ENCODE data around the gene NSG1. TPM values are rescaled to one million over a fixed set of nuclear protein-coding genes. Genes with fewer than 3 reads are reported as not detected.

The NSG1 gene
- total and polyA plus RNA-seq, 2 of the 13 experiments (the other 11 are each of a cell fraction or from before 2014, with no cell fraction given): not detected

DNA sequence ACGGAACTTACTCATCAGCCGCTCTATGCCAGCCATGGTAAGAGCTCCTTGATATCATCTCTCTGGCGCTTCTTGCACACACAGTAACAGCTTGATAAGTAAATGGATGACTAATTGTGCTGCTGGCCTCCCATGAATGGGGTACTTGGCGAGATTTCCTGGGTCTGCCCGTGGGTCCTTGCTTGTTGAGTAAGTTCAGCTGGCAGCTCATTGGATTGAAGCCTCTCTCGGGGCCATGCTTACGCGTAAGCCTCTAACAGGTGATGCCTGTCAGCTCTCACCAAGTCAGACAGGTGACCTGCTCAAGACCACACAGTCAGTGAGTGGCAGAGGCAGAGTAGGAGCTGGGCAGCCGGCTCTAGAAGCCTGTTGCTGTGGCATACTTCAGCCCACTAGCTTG, 7.7 kb downstream of the NSG1 start (continued):
- no peak for TF ChIP-seq ZBTB4 (CRISPR knock-in tag; IDR thresholded peaks at IDR 0.05; ENCODE audit: borderline replicate concordance)
- no peak for TF ChIP-seq E2F2 (CRISPR knock-in tag; IDR thresholded peaks at IDR 0.05; ENCODE audit: borderline replicate concordance)
- no peak for TF ChIP-seq NR2F1 (CRISPR knock-in tag; IDR thresholded peaks at IDR 0.05)
- TF ChIP-seq ZNF230 (CRISPR knock-in tag; IDR thresholded peaks at IDR 0.05): no peak

DNA sequence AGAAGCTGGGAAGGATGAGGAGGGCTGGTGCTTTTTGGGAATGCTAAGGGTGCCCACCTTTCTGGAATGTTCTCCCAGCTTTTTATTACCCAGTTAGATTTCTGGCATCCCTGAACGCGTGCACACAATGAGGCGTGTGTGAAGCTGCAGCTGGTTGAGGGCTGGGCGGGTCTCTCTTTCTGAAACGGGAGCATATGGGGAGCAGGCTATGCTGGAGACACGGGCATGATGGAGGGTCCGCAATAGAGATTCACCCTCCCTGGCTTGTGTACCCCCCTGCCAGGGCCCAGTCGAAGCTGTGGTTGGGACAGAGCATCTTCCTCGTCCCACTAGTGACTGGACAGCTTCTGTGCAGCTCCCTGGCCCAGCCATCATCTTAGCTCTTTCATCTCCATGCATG, 8.5 kb downstream of the NSG1 start:
- intact Hi-C loops (cut with micrococcal nuclease; ENCODE audit: unreplicated experiment) (no loop called here), in situ Hi-C loops (cut with HindIII; ENCODE audit: extremely low pct_ligation_motif_present, low pct_unique_long_range_greater_than_20kb) (no loop called here)
- H3K4me1 ChIP-seq (ENCODE audit: insufficient read depth, low read length): peaks cover 11% of the 10 kb centered on the region; the same call in 1 of the 2 replicates
- ChIA-PET POLR2A (no interaction called here), CTCF (ENCODE audit: low intra/inter-chr PET ratio, low total read pairs) (no interaction called here)
- no peaks in the 10 kb centered on the region for H3K79me2 ChIP-seq (ENCODE audit: insufficient read depth, low read length)
- no peaks in the 10 kb centered on the region for H3K9me3 ChIP-seq (ENCODE audit: low read length)
- no peaks in the 10 kb centered on the region for H3K36me3 ChIP-seq (replicated peaks in 1 of 2; ENCODE audit: control insufficient read depth in 1 of 2, insufficient read depth in 2 of 2, low read length in 2 of 2)
- no peak for DNase-seq (ENCODE audit: low spot score)
- BruUV-seq (replicated peaks): no TSS peak
- no peaks in the 10 kb centered on the region for H4K20me1 ChIP-seq (ENCODE audit: insufficient read depth, low read length)
- H3K27ac ChIP-seq (ENCODE audit: extremely low read length, insufficient read depth, low read length): no peak overlapping the region
- peaks cover 3 to 72% of the 10 kb centered on the region in 2 experiments; a peak in 4 of 5 replicates for H3K27me3 ChIP-seq (ENCODE audit: control insufficient read depth in 1 of 2, insufficient read depth in 2 of 2, low read length in 2 of 2)
- H3K9ac ChIP-seq (ENCODE audit: insufficient read depth, low read depth, low read length): no peak overlapping the region
- TF ChIP-seq, protein P1, sequence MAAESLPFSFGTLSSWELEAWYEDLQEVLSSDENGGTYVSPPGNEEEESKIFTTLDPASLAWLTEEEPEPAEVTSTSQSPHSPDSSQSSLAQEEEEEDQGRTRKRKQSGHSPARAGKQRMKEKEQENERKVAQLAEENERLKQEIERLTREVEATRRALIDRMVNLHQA (CRISPR knock-in tag; IDR thresholded peaks at IDR 0.05): no peak
- TF ChIP-seq HOXD1 (CRISPR knock-in tag; IDR thresholded peaks at IDR 0.05) (no peak), SMARCC2 (IDR thresholded peaks at IDR 0.05) (no peak), HMG20B (CRISPR knock-in tag; conservative IDR thresholded peaks at IDR 0.05) (no peak), PAF1 (CRISPR knock-in tag; IDR thresholded peaks at IDR 0.05) (no peak), PLRG1 (conservative IDR thresholded peaks at IDR 0.05) (no peak), ZNF672 (CRISPR knock-in tag; IDR thresholded peaks at IDR 0.05) (no peak), FOXJ3 (CRISPR knock-in tag; IDR thresholded peaks at IDR 0.05; ENCODE audit: borderline replicate concordance) (no peak), ZNF552 (CRISPR knock-in tag; IDR thresholded peaks at IDR 0.05; ENCODE audit: borderline replicate concordance) (no peak)
- TF ChIP-seq, protein P2, sequence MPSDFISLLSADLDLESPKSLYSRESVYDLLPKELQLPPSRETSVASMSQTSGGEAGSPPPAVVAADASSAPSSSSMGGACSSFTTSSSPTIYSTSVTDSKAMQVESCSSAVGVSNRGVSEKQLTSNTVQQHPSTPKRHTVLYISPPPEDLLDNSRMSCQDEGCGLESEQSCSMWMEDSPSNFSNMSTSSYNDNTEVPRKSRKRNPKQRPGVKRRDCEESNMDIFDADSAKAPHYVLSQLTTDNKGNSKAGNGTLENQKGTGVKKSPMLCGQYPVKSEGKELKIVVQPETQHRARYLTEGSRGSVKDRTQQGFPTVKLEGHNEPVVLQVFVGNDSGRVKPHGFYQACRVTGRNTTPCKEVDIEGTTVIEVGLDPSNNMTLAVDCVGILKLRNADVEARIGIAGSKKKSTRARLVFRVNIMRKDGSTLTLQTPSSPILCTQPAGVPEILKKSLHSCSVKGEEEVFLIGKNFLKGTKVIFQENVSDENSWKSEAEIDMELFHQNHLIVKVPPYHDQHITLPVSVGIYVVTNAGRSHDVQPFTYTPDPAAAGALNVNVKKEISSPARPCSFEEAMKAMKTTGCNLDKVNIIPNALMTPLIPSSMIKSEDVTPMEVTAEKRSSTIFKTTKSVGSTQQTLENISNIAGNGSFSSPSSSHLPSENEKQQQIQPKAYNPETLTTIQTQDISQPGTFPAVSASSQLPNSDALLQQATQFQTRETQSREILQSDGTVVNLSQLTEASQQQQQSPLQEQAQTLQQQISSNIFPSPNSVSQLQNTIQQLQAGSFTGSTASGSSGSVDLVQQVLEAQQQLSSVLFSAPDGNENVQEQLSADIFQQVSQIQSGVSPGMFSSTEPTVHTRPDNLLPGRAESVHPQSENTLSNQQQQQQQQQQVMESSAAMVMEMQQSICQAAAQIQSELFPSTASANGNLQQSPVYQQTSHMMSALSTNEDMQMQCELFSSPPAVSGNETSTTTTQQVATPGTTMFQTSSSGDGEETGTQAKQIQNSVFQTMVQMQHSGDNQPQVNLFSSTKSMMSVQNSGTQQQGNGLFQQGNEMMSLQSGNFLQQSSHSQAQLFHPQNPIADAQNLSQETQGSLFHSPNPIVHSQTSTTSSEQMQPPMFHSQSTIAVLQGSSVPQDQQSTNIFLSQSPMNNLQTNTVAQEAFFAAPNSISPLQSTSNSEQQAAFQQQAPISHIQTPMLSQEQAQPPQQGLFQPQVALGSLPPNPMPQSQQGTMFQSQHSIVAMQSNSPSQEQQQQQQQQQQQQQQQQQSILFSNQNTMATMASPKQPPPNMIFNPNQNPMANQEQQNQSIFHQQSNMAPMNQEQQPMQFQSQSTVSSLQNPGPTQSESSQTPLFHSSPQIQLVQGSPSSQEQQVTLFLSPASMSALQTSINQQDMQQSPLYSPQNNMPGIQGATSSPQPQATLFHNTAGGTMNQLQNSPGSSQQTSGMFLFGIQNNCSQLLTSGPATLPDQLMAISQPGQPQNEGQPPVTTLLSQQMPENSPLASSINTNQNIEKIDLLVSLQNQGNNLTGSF (CRISPR knock-in tag; IDR thresholded peaks at IDR 0.05): no peak
- WGBS (ENCODE audit: low lambda C conversion rate): 55% methylated on average over 6 of the region's 9 CpGs
- H2AFZ ChIP-seq (ENCODE audit: low read length): no peak overlapping the region
- no peak for FAIRE-seq
- no peak overlapping the region for H3K4me2 ChIP-seq (ENCODE audit: low read depth, low read length)
- no peak for ATAC-seq
- no peak overlapping the region for H3K4me3 ChIP-seq (replicated peaks in 1 of 3; ENCODE audit: insufficient read depth in 1 of 3, low read depth in 2 of 3, low read length in 3 of 3)

Data from HepG2 (cell line).